Measurements from ENCODE around the gene ZNF764.
"Not testable (repeated sequence)": the region's sequence is repeated elsewhere in the genome, so short reads cannot be mapped to it uniquely, and the experiment has no call there.

DNA sequence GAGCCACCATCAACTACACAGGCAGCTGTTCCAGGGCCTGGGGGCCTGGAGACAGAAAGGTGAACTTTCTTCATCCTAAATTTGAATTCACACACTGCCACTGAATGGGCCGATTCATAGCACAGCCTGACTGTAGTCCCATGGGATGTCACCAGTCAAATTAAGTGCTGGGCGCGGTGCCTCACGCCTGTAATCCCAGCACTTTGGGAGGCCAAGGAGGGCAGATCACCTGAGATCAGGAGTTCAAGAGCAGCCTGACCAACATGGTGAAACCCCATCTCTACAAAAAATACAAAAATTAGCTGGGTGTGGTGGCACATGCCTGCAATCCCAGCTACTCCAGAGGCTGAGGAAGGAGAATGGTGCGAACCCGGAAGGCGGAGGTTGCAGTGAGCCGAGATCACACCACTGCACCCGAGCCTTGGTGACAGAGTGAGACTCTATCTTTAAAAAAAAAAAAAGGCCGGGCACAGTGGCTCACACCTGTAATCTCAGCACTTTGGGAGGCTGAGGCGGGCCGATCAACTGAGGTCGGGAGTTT, 18.1 kb downstream of the ZNF764 start:
- not testable (repeated sequence) for TF ChIP-seq POLR2AphosphoS5, POLR2A (IDR thresholded peaks at IDR 0.05; ENCODE audit: low read depth, low read length)
